Upper lobe of left lung (tissue), 4 donors: ENCODE measurements around the gene NPR3.

Experiments
- CTCF ChIP-seq, 6 experiments: fragments of 450-650 bp in 4 of 6; fragments of 200-600 bp in 2 of 6; sonication (generic) in 2 of 6; IDR thresholded peaks; one replicate each; pipeline ENCODE4 v1.5.1; 2016 to 2019; ENCODE audit warnings: antibody characterized with exemption in 6 of 6
- POLR2A ChIP-seq, 4 donors: fragments of 450-650 bp; IDR thresholded peaks; one replicate each; pipeline ENCODE4 v1.5.1; 2016 to 2017; ENCODE audit warnings: antibody characterized with exemption in 4 of 4, mild to moderate bottlenecking in 2 of 4
- POLR2AphosphoS5 ChIP-seq, 2 donors: sonication (generic); formaldehyde crosslinking; IDR thresholded peaks; one replicate each; pipeline ENCODE4 v1.5.1; 2017; ENCODE audit warnings: antibody characterized with exemption in 2 of 2

GRCh38 chr5:32708949-32709348 is 2.2 kb upstream of the NPR3 start:
- TF ChIP-seq POLR2AphosphoS5 (IDR thresholded peaks at IDR 0.05) (no peak), POLR2A (IDR thresholded peaks at IDR 0.05) (no peak), CTCF (IDR thresholded peaks at IDR 0.05) (no peak)
